ENCODE measurements around the gene SLC2A2. TPM values are rescaled to one million over a fixed set of nuclear protein-coding genes. Genes with fewer than 3 reads are reported as not detected.

Gene SLC2A2
- total RNA-seq, 3 donors from 2014 or later, result not detected

DNA sequence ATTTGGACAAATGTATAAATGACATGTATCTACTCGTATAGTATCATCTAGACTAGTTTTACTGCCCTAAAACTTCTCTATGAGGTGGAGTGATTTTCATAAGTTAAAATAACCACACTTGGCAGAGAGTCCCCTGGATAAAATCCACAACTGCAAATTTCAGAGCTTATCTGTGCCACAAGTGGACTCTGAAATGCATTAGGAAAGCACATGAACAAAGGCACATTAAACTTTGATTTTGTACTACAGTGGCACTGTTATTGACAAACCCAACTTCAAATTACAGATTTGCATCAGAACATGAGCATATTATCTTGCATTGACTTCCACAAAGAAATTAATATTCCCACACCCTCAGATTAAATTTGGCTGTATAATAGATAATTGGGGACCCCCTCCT is 60.0 kb downstream of the SLC2A2 start:
- Histone ChIP-seq H3K4me3 (no peak overlapping the region), H3K27ac (no peak overlapping the region), H3K9me3 (no peaks in the 10 kb centered on the region), H3K27me3 (no peaks in the 10 kb centered on the region), H3K4me1 (no peaks in the 10 kb centered on the region), H3K36me3 (no peaks in the 10 kb centered on the region)
- intact Hi-C loops (cut with DNase I; ENCODE audit: low total_unique reads), result no loop called here
- no peak for TF ChIP-seq POLR2A (IDR thresholded peaks at IDR 0.05)
- TF ChIP-seq, protein P1, sequence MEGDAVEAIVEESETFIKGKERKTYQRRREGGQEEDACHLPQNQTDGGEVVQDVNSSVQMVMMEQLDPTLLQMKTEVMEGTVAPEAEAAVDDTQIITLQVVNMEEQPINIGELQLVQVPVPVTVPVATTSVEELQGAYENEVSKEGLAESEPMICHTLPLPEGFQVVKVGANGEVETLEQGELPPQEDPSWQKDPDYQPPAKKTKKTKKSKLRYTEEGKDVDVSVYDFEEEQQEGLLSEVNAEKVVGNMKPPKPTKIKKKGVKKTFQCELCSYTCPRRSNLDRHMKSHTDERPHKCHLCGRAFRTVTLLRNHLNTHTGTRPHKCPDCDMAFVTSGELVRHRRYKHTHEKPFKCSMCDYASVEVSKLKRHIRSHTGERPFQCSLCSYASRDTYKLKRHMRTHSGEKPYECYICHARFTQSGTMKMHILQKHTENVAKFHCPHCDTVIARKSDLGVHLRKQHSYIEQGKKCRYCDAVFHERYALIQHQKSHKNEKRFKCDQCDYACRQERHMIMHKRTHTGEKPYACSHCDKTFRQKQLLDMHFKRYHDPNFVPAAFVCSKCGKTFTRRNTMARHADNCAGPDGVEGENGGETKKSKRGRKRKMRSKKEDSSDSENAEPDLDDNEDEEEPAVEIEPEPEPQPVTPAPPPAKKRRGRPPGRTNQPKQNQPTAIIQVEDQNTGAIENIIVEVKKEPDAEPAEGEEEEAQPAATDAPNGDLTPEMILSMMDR (IDR thresholded peaks at IDR 0.05), result no peak
- no peak for TF ChIP-seq POLR2AphosphoS5 (IDR thresholded peaks at IDR 0.05)
- DNase-seq (ENCODE audit: low spot score in 2 of 2), result no peak

DNA sequence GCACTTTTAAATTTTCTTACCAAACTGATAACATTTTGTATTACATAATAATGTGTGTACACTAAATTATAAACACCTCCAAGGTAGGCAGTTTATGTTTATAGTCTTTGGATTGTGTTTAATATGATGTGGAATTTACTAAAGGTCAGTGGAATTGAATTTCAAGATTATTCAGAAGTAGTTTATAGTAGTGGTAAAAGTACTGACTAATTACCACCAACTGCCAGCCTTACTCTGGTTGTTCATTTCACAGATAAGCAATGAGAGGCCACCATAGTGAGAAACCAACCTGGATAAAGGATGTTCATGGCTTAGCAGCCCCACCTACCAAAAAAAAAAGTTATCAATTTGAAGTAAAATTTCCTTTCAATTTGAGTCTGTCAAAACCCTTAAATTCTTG is 64.1 kb downstream of the SLC2A2 start:
- no peaks in the 10 kb centered on the region for H3K4me1 ChIP-seq
- no peak for DNase-seq (ENCODE audit: low spot score in 2 of 2)
- H3K36me3 ChIP-seq, result no peaks in the 10 kb centered on the region
- intact Hi-C loops (cut with DNase I; ENCODE audit: low total_unique reads), result no loop called here
- no peaks in the 10 kb centered on the region for H3K9me3 ChIP-seq
- H3K27me3 ChIP-seq, result no peaks in the 10 kb centered on the region
- TF ChIP-seq POLR2A (IDR thresholded peaks at IDR 0.05) (no peak), POLR2AphosphoS5 (IDR thresholded peaks at IDR 0.05) (no peak)
- TF ChIP-seq, protein P1 (IDR thresholded peaks at IDR 0.05), result no peak
- no peak overlapping the region for H3K27ac ChIP-seq
- no peak overlapping the region for H3K4me3 ChIP-seq

DNA sequence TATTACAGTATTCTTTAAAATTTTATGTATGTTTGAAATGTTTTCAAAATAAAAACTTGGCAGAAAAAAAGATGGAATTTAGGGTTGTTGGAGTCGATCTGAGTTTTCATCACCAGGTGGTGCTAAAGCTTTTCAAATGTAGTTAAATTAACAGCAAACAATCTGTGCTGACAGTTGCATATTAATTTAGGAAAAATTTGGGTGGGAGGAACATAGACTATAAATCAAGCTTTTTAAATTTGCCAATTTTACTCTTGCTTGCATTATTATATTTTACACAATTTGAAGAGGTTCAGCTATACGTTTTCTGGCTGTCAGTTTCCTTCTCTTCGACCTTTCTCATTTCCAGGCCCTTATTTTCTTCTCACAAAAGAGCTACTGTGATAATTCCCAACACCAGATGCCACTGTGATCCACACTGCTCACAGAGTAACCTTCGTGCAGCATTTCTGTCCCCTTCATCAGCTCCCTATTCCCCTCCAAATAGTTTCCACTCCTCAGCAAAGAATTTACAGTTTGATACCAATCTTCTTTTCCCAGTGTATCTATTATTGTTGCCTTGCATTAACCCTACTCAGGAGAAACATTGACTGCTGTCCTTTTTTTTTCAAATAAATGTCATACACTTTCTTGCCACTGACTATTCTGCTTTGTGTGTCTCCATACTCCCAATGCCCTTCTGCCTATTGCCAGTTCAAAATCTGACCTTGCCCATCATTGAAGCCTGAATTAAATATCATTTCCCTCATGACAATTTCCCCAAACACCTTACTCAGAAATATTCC is 64.7 kb downstream of the SLC2A2 start:
- Histone ChIP-seq H3K27me3 (no peaks in the 10 kb centered on the region), H3K36me3 (no peaks in the 10 kb centered on the region), H3K27ac (no peak overlapping the region), H3K9me3 (no peaks in the 10 kb centered on the region), H3K4me1 (no peaks in the 10 kb centered on the region), H3K4me3 (no peak overlapping the region)
- intact Hi-C loops (cut with DNase I; ENCODE audit: low total_unique reads), result no loop called here
- DNase-seq (ENCODE audit: low spot score in 2 of 2), result no peak
- TF ChIP-seq, protein P1 (IDR thresholded peaks at IDR 0.05), result peak in 2 of 3 donors; percentile 64 to 72
- TF ChIP-seq POLR2AphosphoS5 (IDR thresholded peaks at IDR 0.05), result no peak

DNA sequence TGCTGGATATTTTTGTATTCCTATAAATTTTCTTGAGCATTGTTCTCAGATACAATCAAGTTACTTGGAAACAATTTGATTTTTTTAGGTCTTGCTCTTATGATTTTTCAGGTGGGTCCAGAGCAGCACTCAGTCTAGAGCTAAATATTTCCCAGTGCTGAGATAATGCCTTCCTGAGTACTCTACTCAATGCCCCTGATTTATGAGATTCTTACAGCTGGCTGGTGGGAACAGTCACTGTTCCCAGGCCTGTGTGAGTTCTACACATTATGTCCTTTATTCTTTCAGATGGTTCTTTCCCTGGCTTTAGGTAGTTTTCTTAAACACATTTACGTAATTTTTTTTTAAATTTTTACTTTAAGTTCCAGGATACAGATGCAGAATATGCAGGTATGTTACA is 67.1 kb downstream of the SLC2A2 start:
- H3K27ac ChIP-seq, result no peak overlapping the region
- H3K27me3 ChIP-seq, result no peaks in the 10 kb centered on the region
- no peaks in the 10 kb centered on the region for H3K9me3 ChIP-seq
- intact Hi-C loops (cut with DNase I; ENCODE audit: low total_unique reads), result no loop called here
- no peaks in the 10 kb centered on the region for H3K36me3 ChIP-seq
- no peaks in the 10 kb centered on the region for H3K4me1 ChIP-seq
- H3K4me3 ChIP-seq, result no peak overlapping the region
- no peak for DNase-seq (ENCODE audit: low spot score in 2 of 2)
- TF ChIP-seq, protein P1 (IDR thresholded peaks at IDR 0.05), result no peak
- TF ChIP-seq POLR2AphosphoS5 (IDR thresholded peaks at IDR 0.05), result no peak
- TF ChIP-seq POLR2A (IDR thresholded peaks at IDR 0.05), result no peak

DNA sequence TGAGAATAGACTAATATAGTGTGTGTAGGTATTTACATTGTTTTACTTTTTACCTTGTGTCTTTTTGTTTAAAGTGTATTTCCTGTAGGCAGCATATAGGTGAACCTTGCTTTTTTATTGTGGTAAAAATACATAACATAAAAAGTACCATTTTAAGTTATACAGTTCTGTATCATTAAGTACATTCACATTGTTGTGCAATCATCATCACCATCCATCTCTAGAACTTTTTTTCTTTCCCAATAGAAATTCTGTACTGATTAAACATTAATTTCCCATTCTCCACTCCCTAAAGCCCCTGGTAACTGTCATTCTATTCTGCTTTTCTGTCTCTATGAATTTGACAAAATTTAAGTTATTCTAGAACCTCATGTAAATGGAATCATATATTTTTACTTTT is 69.9 kb downstream of the SLC2A2 start:
- no peak for DNase-seq (ENCODE audit: low spot score in 2 of 2)
- TF ChIP-seq, protein P1 (IDR thresholded peaks at IDR 0.05), result no peak
- no peak for TF ChIP-seq POLR2A (IDR thresholded peaks at IDR 0.05)
- TF ChIP-seq POLR2AphosphoS5 (IDR thresholded peaks at IDR 0.05), result no peak
- no peaks in the 10 kb centered on the region for H3K4me1 ChIP-seq
- no peak overlapping the region for H3K4me3 ChIP-seq
- intact Hi-C loops (cut with DNase I; ENCODE audit: low total_unique reads), result no loop called here
- H3K36me3 ChIP-seq, result no peaks in the 10 kb centered on the region
- H3K27ac ChIP-seq, result no peak overlapping the region
- no peaks in the 10 kb centered on the region for H3K27me3 ChIP-seq
- no peaks in the 10 kb centered on the region for H3K9me3 ChIP-seq
